ENCODE data around the gene KHDC1.

- no peak for TF ChIP-seq CTCF (IDR thresholded peaks at IDR 0.05)
- TF ChIP-seq EZH2 (IDR thresholded peaks at IDR 0.05) = no peak
Measured at GRCh38 chr6:73200735-73201134, 62.3 kb downstream of the KHDC1 start.

Data from neural progenitor cell (in vitro differentiated cells).